NCI-H82 (cell line): ENCODE results near the gene MC5R.
"Not testable (repeated sequence)": the region's sequence is repeated elsewhere in the genome, so short reads cannot be mapped to it uniquely, and the experiment has no call there.

ENCODE experiments used
- DNase-seq: peaks from one replicate; lab custom pipeline; 2025; lab: John Stamatoyannopoulos, UW

The MC5R gene

GRCh38 chr18:13849791-13850190, 25.8 kb downstream of the MC5R start:
- no peak for DNase-seq

- not testable (repeated sequence) for DNase-seq
Observed at GRCh38 chr18:13862898-13863297, 38.9 kb downstream of the MC5R start.

- no peak for DNase-seq
Observed at GRCh38 chr18:13868501-13869271, 44.7 kb downstream of the MC5R start.

- DNase-seq = no peak
Observed at GRCh38 chr18:13871701-13872100, 47.8 kb downstream of the MC5R start.

- no peak for DNase-seq
Observed at GRCh38 chr18:13872373-13872772, 48.4 kb downstream of the MC5R start.

GRCh38 chr18:13872932-13873331, 49.0 kb downstream of the MC5R start:
- DNase-seq = no peak

- DNase-seq = no peak
Observed at GRCh38 chr18:13874558-13874957, 50.6 kb downstream of the MC5R start.
